Stimulated activated CD8-positive, alpha-beta memory T cell treated with anti-CD3 and anti-CD28 coated beads, Interleukin-2, amount 100 ng/mL, for 48 hours (primary cell): ENCODE measurements around the gene LRGUK.
"Not testable (repeated sequence)": the region's sequence is repeated elsewhere in the genome, so short reads cannot be mapped to it uniquely, and the experiment has no call there.

Experiments
- DNase-seq, 2 donors: peaks; one replicate each; pipeline ENCODE4 v3.0.0-alpha.2; 2020; ENCODE audit warnings: low read depth in 2 of 2

Gene LRGUK

GRCh38 chr7:134186027-134186426 lies 58.9 kb downstream of the LRGUK start:
- DNase-seq = no peak

- no peak for DNase-seq
Measured at GRCh38 chr7:134186801-134187200, 59.7 kb downstream of the LRGUK start.

- DNase-seq = no peak
Measured at GRCh38 chr7:134187893-134188292, 60.8 kb downstream of the LRGUK start.

GRCh38 chr7:134188311-134188710 lies 61.2 kb downstream of the LRGUK start:
- DNase-seq = no peak

GRCh38 chr7:134189559-134189958 lies 62.4 kb downstream of the LRGUK start:
- no peak for DNase-seq

- no peak for DNase-seq
Measured at GRCh38 chr7:134191876-134192275, 64.7 kb downstream of the LRGUK start.

GRCh38 chr7:134193240-134193639 lies 66.1 kb downstream of the LRGUK start:
- DNase-seq = no peak

GRCh38 chr7:134195252-134195651 lies 68.1 kb downstream of the LRGUK start:
- DNase-seq = no peak

GRCh38 chr7:134196439-134196838 lies 69.3 kb downstream of the LRGUK start:
- no peak for DNase-seq

GRCh38 chr7:134197345-134197744 lies 70.2 kb downstream of the LRGUK start:
- DNase-seq = no peak

- no peak for DNase-seq
Measured at GRCh38 chr7:134200970-134201369, 73.8 kb downstream of the LRGUK start.

GRCh38 chr7:134201569-134202261 lies 74.6 kb downstream of the LRGUK start:
- no peak for DNase-seq

GRCh38 chr7:134203186-134203889 lies 76.2 kb downstream of the LRGUK start:
- no peak for DNase-seq

- DNase-seq = no peak
Measured at GRCh38 chr7:134209322-134210015, 82.3 kb downstream of the LRGUK start.

GRCh38 chr7:134210227-134210626 lies 83.1 kb downstream of the LRGUK start:
- DNase-seq = no peak

GRCh38 chr7:134210976-134211663 lies 84.0 kb downstream of the LRGUK start:
- no peak for DNase-seq

GRCh38 chr7:134211817-134212216 lies 84.7 kb downstream of the LRGUK start:
- no peak for DNase-seq

- DNase-seq = no peak
Measured at GRCh38 chr7:134212576-134213546, 85.7 kb downstream of the LRGUK start.

- no peak for DNase-seq
Measured at GRCh38 chr7:134220236-134220635, 93.1 kb downstream of the LRGUK start.

GRCh38 chr7:134231296-134231695 lies 104.2 kb downstream of the LRGUK start:
- DNase-seq = not testable (repeated sequence)

- no peak for DNase-seq
Measured at GRCh38 chr7:134234216-134234615, 107.1 kb downstream of the LRGUK start.
